Colonic mucosa (tissue), 4 donors: ENCODE measurements around the gene NCR3LG1. TPM values are rescaled to one million over a fixed set of nuclear protein-coding genes. Genes with fewer than 3 reads are reported as not detected.
A peak's percentile ranks its signal among the peaks of the same experiment; 100 is the strongest.

ENCODE experiments used
- DNase-seq: peaks from one replicate; pipeline ENCODE4 v3.0.0-alpha.2; 2020
- H3K27ac ChIP-seq: fragments of 200-600 bp; one replicate; pipeline ENCODE4 v1.8.0; 2021
- H3K27me3 ChIP-seq: fragments of 200-600 bp; one replicate; pipeline ENCODE4 v1.8.0; 2021
- H3K36me3 ChIP-seq: fragments of 200-600 bp; one replicate; pipeline ENCODE4 v1.8.0; 2021
- H3K4me1 ChIP-seq: fragments of 200-600 bp; one replicate; pipeline ENCODE4 v1.8.0; 2021; ENCODE audit warnings: mild to moderate bottlenecking
- H3K4me3 ChIP-seq: fragments of 200-600 bp; one replicate; pipeline ENCODE4 v1.8.0; 2021
- H3K9ac ChIP-seq, 2 donors: one replicate each; pipeline ENCODE4 v1.7.0; 2013; ENCODE audit warnings: control low read depth in 2 of 2, low read depth in 2 of 2, low read length in 2 of 2
- H3K9me3 ChIP-seq: fragments of 200-600 bp; one replicate; pipeline ENCODE4 v1.8.0; 2021
- CTCF ChIP-seq: fragments of 200-600 bp; IDR thresholded peaks from one replicate; pipeline ENCODE4 v1.8.0; 2022; ENCODE audit warnings: antibody characterized with exemption, mild to moderate bottlenecking
- intact Hi-C: fragments of 100-400 bp; cut with DNase I; formaldehyde crosslinking; loops from one replicate; pipeline ENCODE4 v1.14.1; 2022
- total RNA-seq, 2 donors: library from RNA; stranded (reverse); fragmentation: NEBNext Ultra II Directional in 1 of 2; extraction: Animal tissue kit (Norgen Biotek cat#: 25700) in 1 of 2; gene quantifications; one replicate each; pipeline ENCODE4 v1.2.1, GENCODE V29; 2021
- donor health status: healthy.
- donor health status: DM: no; HTN: no; CAD: no.
- donor health status: DM: no; HTN: no; CAD: no.

The NCR3LG1 gene
- total RNA-seq, 2 donors from 2014 or later = 9.3 to 11.3 TPM

GRCh38 chr11:17389211-17389956 is 37.8 kb downstream of the NCR3LG1 start:
- intact Hi-C loops = no loop called here

GRCh38 chr11:17389957-17390649 is 38.5 kb downstream of the NCR3LG1 start:
- H3K36me3 ChIP-seq = no peaks in the 10 kb centered on the region
- H3K27ac ChIP-seq = no peak overlapping the region
- H3K4me1 ChIP-seq = peaks cover 4% of the 10 kb centered on the region
- intact Hi-C loops = no loop called here
- no peaks in the 10 kb centered on the region for H3K9me3 ChIP-seq
- H3K4me3 ChIP-seq = peak overlapping the region; percentile 44
- no peak for DNase-seq
- no peak overlapping the region for H3K9ac ChIP-seq
- no peaks in the 10 kb centered on the region for H3K27me3 ChIP-seq
- no peak for TF ChIP-seq CTCF

More at GRCh38 chr11:17389211-17389956, 37.8 kb downstream of the NCR3LG1 start:
- Histone ChIP-seq H3K9ac (peak overlapping the region in 1 of 2 donors; percentile 52), H3K4me1 (peaks cover 4% of the 10 kb centered on the region), H3K4me3 (peak overlapping the region; percentile 44), H3K27me3 (no peaks in the 10 kb centered on the region), H3K9me3 (no peaks in the 10 kb centered on the region), H3K36me3 (no peaks in the 10 kb centered on the region), H3K27ac (no peak overlapping the region)
- peak; percentile 61 for TF ChIP-seq CTCF
- DNase-seq = peak; percentile 76

GRCh38 chr11:17391493-17392355 is 40.1 kb downstream of the NCR3LG1 start:
- intact Hi-C loops = no loop called here
- no peak for DNase-seq
- no peaks in the 10 kb centered on the region for H3K27me3 ChIP-seq
- H3K9me3 ChIP-seq = no peaks in the 10 kb centered on the region
- H3K36me3 ChIP-seq = no peaks in the 10 kb centered on the region
- H3K4me3 ChIP-seq = no peak overlapping the region
- H3K27ac ChIP-seq = no peak overlapping the region
- H3K4me1 ChIP-seq = peaks cover 4% of the 10 kb centered on the region
- no peak for TF ChIP-seq CTCF
- no peak overlapping the region for H3K9ac ChIP-seq

GRCh38 chr11:17392872-17393271 is 41.3 kb downstream of the NCR3LG1 start:
- Histone ChIP-seq H3K9ac (no peak overlapping the region), H3K4me1 (peaks cover 4% of the 10 kb centered on the region), H3K36me3 (no peaks in the 10 kb centered on the region), H3K9me3 (no peaks in the 10 kb centered on the region), H3K27me3 (no peaks in the 10 kb centered on the region), H3K4me3 (no peak overlapping the region), H3K27ac (no peak overlapping the region)
- TF ChIP-seq CTCF = no peak
- DNase-seq = no peak
- intact Hi-C loops = no loop called here

GRCh38 chr11:17393472-17393871 is 41.9 kb downstream of the NCR3LG1 start:
- no peak overlapping the region for H3K27ac ChIP-seq
- no peak overlapping the region for H3K4me3 ChIP-seq
- H3K4me1 ChIP-seq = peaks cover 4% of the 10 kb centered on the region
- no peaks in the 10 kb centered on the region for H3K9me3 ChIP-seq
- no peaks in the 10 kb centered on the region for H3K27me3 ChIP-seq
- no peak for DNase-seq
- H3K36me3 ChIP-seq = no peaks in the 10 kb centered on the region
- no peak for TF ChIP-seq CTCF
- intact Hi-C loops = no loop called here
- H3K9ac ChIP-seq = no peak overlapping the region
